Astrocyte (in vitro differentiated cells and primary cell): Measurements from ENCODE around the gene PML. TPM values are rescaled to one million over a fixed set of nuclear protein-coding genes. Genes with fewer than 3 reads are reported as not detected.

ENCODE experiments used
- DNase-seq: peaks from one replicate; pipeline ENCODE4 v3.0.0-alpha.2; 2010; ENCODE audit warnings: low read depth
- FAIRE-seq: peaks from 2 replicates; lab custom pipeline; 2011; peaks lifted over from hg19 to GRCh38; lab: Jason Lieb, UNC
- H2AFZ ChIP-seq: 2 replicates; pipeline ENCODE4 v1.6.0; 2012; ENCODE audit warnings: low read depth, low read length, inconsistent platforms
- H3K27ac ChIP-seq: 2 replicates; pipeline ENCODE4 v1.5.1; 2011; ENCODE audit warnings: low read depth, low read length, inconsistent platforms
- H3K27me3 ChIP-seq: 2 replicates; pipeline ENCODE4 v1.6.0; 2011; ENCODE audit warnings: low read length, inconsistent platforms; ENCODE audit not compliant: insufficient read depth
- H3K36me3 ChIP-seq: 2 replicates; pipeline ENCODE4 v1.5.1; 2011; ENCODE audit warnings: low read length, inconsistent platforms; ENCODE audit not compliant: insufficient read depth
- H3K4me1 ChIP-seq: 2 replicates; pipeline ENCODE4 v1.5.1; 2011; ENCODE audit warnings: low read length, inconsistent platforms; ENCODE audit not compliant: insufficient read depth
- H3K4me2 ChIP-seq: 2 replicates; pipeline ENCODE4 v1.6.0; 2012; ENCODE audit warnings: low read length, inconsistent platforms
- H3K4me3 ChIP-seq: 2 replicates; pipeline ENCODE4 v1.5.1; 2011; ENCODE audit warnings: low read depth, mild to moderate bottlenecking, low read length, inconsistent platforms; ENCODE audit not compliant: insufficient read depth
- H3K79me2 ChIP-seq: 2 replicates; pipeline ENCODE4 v1.6.0; 2012; ENCODE audit warnings: mild to moderate bottlenecking, low read length, inconsistent platforms; ENCODE audit not compliant: insufficient read depth
- H3K9ac ChIP-seq: 2 replicates; pipeline ENCODE4 v1.6.0; 2012; ENCODE audit warnings: mild to moderate bottlenecking, low read length, inconsistent platforms
- H3K9me3 ChIP-seq: 2 replicates; pipeline ENCODE4 v1.5.1; 2012; ENCODE audit warnings: low read depth, mild to moderate bottlenecking, low read length, inconsistent platforms; ENCODE audit not compliant: insufficient read depth
- H4K20me1 ChIP-seq: 2 replicates; pipeline ENCODE4 v1.6.0; 2012; ENCODE audit warnings: low read length, inconsistent platforms; ENCODE audit not compliant: insufficient read depth
- H3K27ac Mint-ChIP-seq: one replicate; pipeline ENCODE4 v1.8.0; 2021; ENCODE audit warnings: mild to moderate bottlenecking, mixed read lengths; ENCODE audit not compliant: unreplicated experiment
- H3K27me3 Mint-ChIP-seq: one replicate; pipeline ENCODE4 v1.8.0; 2021; ENCODE audit warnings: low read depth, mixed read lengths; ENCODE audit not compliant: unreplicated experiment
- H3K36me3 Mint-ChIP-seq: one replicate; pipeline ENCODE4 v1.8.0; 2021; ENCODE audit warnings: low read depth, mixed read lengths; ENCODE audit not compliant: unreplicated experiment
- H3K4me1 Mint-ChIP-seq: one replicate; pipeline ENCODE4 v1.8.0; 2021; ENCODE audit warnings: low read depth, mixed read lengths; ENCODE audit not compliant: unreplicated experiment
- H3K4me3 Mint-ChIP-seq: one replicate; pipeline ENCODE4 v1.8.0; 2021; ENCODE audit warnings: mild to moderate bottlenecking, moderate library complexity, mixed read lengths; ENCODE audit not compliant: unreplicated experiment
- H3K9me3 Mint-ChIP-seq: one replicate; pipeline ENCODE4 v1.8.0; 2021; ENCODE audit warnings: mild to moderate bottlenecking, mixed read lengths; ENCODE audit not compliant: unreplicated experiment
- CTCF ChIP-seq: IDR thresholded peaks from 2 replicates; pipeline ENCODE4 v1.5.1; 2011; ENCODE audit warnings: low read depth, mild to moderate bottlenecking, inconsistent platforms, low read length, moderate library complexity; ENCODE audit not compliant: insufficient read depth
- EZH2 ChIP-seq: IDR thresholded peaks from 2 replicates; pipeline ENCODE4 v1.6.1; 2012; ENCODE audit warnings: mild to moderate bottlenecking, low read length, inconsistent platforms; ENCODE audit not compliant: insufficient read depth
- total RNA-seq: library from RNA; stranded (reverse); gene quantifications from 2 replicates; pipeline ENCODE4 v1.2.1, GENCODE V29; 2021

The PML gene
- total RNA-seq, 1 donor from 2014 or later, result 116 TPM

DNA sequence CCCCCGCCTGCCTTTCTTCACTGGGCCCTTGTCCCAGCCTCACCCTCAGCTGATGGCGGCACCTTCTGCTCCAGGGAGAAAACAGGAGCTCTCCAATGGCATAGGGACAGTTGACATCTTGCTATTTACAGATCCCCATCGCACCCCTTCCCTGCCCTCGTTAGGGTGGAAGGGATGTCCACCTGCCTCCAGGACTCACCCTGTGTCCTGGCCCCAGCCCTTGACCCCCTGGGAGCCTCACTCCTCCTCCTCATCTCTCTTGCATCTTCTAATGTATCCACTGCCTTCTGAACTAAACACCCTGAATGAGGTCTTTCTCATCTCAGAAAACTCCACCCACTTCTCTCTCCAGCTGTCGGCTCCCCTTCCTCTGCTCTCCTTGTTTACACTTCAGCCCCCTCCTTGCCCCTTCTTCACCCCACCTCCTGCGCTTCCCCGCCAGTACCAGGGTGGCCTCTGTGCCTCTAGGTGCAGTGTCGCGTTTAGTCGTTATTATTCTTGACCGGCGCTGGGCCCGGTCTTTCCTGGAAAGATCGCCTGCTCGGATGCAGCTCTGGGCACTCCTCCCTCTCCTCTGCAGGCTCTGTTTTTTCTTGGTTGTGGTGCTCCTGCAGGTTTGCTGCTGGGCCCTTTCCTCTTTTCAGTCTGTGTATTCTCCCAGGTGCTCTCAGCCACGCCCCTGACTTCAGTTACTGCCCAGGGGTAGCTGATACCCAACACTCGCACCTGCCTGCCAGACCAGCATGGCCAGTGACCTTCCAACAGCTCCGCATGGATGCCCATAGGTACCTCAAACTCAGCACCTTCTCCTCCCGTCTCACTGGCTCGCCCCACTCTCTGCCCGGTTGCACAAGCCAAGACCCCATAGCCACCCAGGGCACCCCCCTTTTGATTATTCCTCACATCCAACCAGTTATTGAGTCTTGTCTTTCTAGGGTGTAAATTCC, 42.9 kb downstream of the PML start:
- Histone ChIP-seq H3K4me1 (peaks cover 29% of the 10 kb centered on the region), H3K27ac (no peak overlapping the region), H3K79me2 (no peaks in the 10 kb centered on the region), H2AFZ (no peak overlapping the region), H3K9ac (no peak overlapping the region), H3K36me3 (peaks cover 12% of the 10 kb centered on the region), H3K27me3 (no peaks in the 10 kb centered on the region), H3K9me3 (no peaks in the 10 kb centered on the region), H3K4me3 (no peak overlapping the region), H4K20me1 (peaks cover 6% of the 10 kb centered on the region), H3K4me2 (no peak overlapping the region)
- Mint-ChIP-seq H3K27me3 (no peaks in the 10 kb centered on the region), H3K27ac (peak overlapping the region; percentile 36), H3K36me3 (peaks cover 38% of the 10 kb centered on the region), H3K4me1 (peaks cover 40% of the 10 kb centered on the region), H3K4me3 (no peak overlapping the region), H3K9me3 (no peaks in the 10 kb centered on the region)
- DNase-seq (no peak), FAIRE-seq (no peak)
- TF ChIP-seq CTCF (no peak), EZH2 (no peak)

DNA sequence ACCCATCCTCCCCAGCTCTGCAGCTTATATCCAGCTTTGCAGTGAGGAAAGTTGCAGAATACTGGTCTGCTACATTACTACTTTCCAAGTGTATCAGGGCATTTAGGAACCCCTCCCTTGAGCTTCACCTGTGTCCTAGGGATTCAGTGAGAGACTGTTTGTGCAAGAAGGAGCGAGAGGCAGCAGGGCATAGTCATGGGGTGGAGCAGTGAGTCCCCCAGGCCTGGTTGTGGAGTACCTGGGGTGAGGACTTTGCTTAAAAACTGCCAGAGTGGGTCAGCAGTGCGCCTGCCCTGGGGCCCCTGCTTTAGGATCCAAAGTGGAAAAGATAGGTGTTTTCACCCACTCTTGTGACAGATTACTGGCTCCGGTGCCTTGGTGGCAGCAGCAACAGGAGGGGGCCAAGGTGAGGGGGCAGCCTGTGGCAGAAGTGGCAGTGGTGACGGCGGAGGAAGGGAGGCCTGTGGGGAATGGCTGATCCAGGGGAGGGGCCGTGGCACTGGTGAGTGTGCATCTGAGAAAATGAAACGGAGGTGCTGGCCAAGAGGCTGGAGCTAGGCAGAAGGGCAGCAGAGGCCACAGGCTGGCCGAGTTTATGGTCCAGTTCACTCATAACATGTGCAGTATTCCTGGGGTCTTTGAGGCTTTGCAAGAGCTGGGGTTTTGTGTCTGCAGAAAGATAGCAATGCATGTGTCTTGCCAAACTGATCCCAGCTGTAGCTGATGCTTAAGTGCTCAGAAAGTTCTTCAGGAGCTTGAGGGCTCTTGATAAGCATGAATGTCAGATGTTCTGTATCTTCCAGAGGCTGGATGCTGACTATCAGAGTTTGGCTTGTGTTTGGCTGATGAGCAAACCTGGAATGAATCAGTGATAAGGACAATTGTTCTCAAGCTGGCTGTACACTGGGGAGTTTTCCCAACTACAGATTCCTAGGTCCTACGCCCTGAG, 44.5 kb downstream of the PML start:
- FAIRE-seq (peak; percentile 32), DNase-seq (peak; percentile 52)
- H3K36me3 Mint-ChIP-seq, result peaks cover 44% of the 10 kb centered on the region
- H3K9ac ChIP-seq, result no peak overlapping the region
- H3K36me3 ChIP-seq, result peaks cover 4% of the 10 kb centered on the region
- H3K9me3 Mint-ChIP-seq, result no peaks in the 10 kb centered on the region
- H3K27me3 ChIP-seq, result no peaks in the 10 kb centered on the region
- H4K20me1 ChIP-seq, result no peaks in the 10 kb centered on the region
- H3K4me3 ChIP-seq, result no peak overlapping the region
- H3K27ac ChIP-seq, result no peak overlapping the region
- H3K4me1 ChIP-seq, result peaks cover 29% of the 10 kb centered on the region
- peaks cover 41% of the 10 kb centered on the region for H3K4me1 Mint-ChIP-seq
- H3K9me3 ChIP-seq, result no peaks in the 10 kb centered on the region
- no peak for TF ChIP-seq CTCF
- no peak for TF ChIP-seq EZH2
- H3K27ac Mint-ChIP-seq, result no peak overlapping the region
- no peaks in the 10 kb centered on the region for H3K79me2 ChIP-seq
- peak overlapping the region; percentile 67 for H3K4me2 ChIP-seq
- no peak overlapping the region for H3K4me3 Mint-ChIP-seq
- no peaks in the 10 kb centered on the region for H3K27me3 Mint-ChIP-seq
- H2AFZ ChIP-seq, result no peak overlapping the region
